Measurements from ENCODE around the gene PARN. TPM values are rescaled to one million over a fixed set of nuclear protein-coding genes. Genes with fewer than 3 reads are reported as not detected.
A peak's percentile ranks its signal among the peaks of the same experiment; 100 is the strongest.

PARN gene
- total RNA-seq, 3 donors from 2014 or later (not counting 1 experiment from before 2014, with no cell fraction given): 44.3 to 57.4 (median 45.1) TPM

DNA sequence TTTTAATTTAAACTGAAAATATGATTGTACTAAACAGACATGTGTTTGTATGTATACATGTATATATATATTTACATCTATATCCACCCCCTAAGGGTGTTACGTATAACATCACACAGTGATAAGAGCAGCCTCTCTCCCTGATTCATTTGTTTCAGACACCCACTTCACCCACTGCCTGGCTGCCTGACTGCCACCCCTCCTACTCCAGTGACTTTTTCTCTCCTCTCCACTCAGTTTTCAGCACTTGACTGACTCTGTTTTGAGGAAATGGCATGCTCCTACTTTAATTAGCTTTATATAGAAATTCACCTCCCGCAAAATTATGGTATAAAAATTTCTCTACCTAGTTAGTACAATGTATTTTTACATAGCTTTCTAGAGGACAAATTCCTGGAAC is 22.7 kb upstream of the PARN start:
- Histone ChIP-seq H3K9me3 (ENCODE audit: control insufficient read depth, insufficient read depth, low read length) (no peaks in the 10 kb centered on the region), H3K36me3 (ENCODE audit: control insufficient read depth, insufficient read depth, low read length) (peaks cover 62% of the 10 kb centered on the region), H3K27ac (ENCODE audit: low read length) (no peak overlapping the region), H3K4me1 (ENCODE audit: control insufficient read depth, insufficient read depth, low read length) (no peaks in the 10 kb centered on the region), H3K4me3 (ENCODE audit: low read length) (no peak overlapping the region), H3K27me3 (ENCODE audit: control insufficient read depth, insufficient read depth, low read length) (no peaks in the 10 kb centered on the region)
- TF ChIP-seq, protein P1, sequence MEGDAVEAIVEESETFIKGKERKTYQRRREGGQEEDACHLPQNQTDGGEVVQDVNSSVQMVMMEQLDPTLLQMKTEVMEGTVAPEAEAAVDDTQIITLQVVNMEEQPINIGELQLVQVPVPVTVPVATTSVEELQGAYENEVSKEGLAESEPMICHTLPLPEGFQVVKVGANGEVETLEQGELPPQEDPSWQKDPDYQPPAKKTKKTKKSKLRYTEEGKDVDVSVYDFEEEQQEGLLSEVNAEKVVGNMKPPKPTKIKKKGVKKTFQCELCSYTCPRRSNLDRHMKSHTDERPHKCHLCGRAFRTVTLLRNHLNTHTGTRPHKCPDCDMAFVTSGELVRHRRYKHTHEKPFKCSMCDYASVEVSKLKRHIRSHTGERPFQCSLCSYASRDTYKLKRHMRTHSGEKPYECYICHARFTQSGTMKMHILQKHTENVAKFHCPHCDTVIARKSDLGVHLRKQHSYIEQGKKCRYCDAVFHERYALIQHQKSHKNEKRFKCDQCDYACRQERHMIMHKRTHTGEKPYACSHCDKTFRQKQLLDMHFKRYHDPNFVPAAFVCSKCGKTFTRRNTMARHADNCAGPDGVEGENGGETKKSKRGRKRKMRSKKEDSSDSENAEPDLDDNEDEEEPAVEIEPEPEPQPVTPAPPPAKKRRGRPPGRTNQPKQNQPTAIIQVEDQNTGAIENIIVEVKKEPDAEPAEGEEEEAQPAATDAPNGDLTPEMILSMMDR (IDR thresholded peaks at IDR 0.05): no peak
- H3K9me3 Mint-ChIP-seq: no peaks in the 10 kb centered on the region
- H3K27me3 Mint-ChIP-seq (ENCODE audit: low read depth in 2 of 2): no peaks in the 10 kb centered on the region
- H3K4me1 Mint-ChIP-seq: no peaks in the 10 kb centered on the region
- H3K4me3 Mint-ChIP-seq: no peak overlapping the region
- H3K27ac Mint-ChIP-seq: peak overlapping the region; percentile 27 to 74
- H3K36me3 Mint-ChIP-seq: peaks cover 9% of the 10 kb centered on the region
- DNase-seq (no peak), ATAC-seq (no peak)
- WGBS (ENCODE audit: insufficient coverage): 100% methylated on average over 1 of the region's 2 CpGs
- intact Hi-C loops (cut with micrococcal nuclease): no loop called here

DNA sequence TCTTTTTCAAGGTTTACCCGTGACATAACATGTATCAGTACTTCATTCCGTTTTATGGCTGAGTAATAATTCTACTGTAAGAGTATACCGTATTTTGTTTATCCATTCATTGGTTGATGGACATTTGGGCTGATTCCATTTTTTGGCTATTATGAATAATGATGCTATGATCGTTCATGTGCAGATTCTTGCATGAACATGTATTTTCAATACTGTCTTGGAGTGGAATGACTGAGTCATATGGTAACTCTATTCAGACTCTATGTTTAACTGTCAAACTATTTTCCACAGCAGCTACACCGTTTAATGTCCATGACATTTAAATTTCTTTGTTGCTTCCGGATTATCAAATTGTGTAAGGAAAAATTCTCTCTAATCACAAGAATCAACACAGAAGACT is 20.6 kb upstream of the PARN start:
- peaks cover 9% of the 10 kb centered on the region for H3K36me3 Mint-ChIP-seq
- intact Hi-C loops (cut with micrococcal nuclease): no loop called here

DNA sequence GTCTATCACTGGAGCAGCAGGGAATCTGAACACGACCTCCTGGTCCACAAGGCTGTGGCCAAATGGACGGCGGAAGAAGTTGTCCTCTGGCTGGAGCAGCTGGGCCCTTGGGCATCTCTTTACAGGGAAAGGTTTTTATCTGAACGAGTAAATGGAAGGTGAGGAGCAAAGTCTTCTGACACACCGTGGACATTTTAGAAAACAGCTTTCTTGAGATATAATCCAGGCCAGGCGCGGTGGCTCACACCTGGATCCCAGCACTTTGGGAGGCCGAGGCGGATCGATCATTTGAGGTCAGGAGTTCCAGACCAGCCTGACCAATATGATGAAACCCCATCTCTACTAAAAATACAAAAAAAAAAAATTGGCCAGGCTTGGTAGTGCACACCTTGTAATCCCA is 19.8 kb upstream of the PARN start:
- H3K4me3 ChIP-seq (ENCODE audit: low read length): no peak overlapping the region
- ATAC-seq (no peak), DNase-seq (no peak)
- H3K27ac Mint-ChIP-seq: peak overlapping the region in 1 of 2 donors; percentile 20
- 95% methylated on average over 10 of the region's 10 CpGs for WGBS (ENCODE audit: insufficient coverage)
- no peaks in the 10 kb centered on the region for H3K9me3 ChIP-seq (ENCODE audit: control insufficient read depth, insufficient read depth, low read length)
- peaks cover 64% of the 10 kb centered on the region for H3K36me3 ChIP-seq (ENCODE audit: control insufficient read depth, insufficient read depth, low read length)
- no peak overlapping the region for H3K27ac ChIP-seq (ENCODE audit: low read length)
- H3K27me3 ChIP-seq (ENCODE audit: control insufficient read depth, insufficient read depth, low read length): no peaks in the 10 kb centered on the region
- H3K36me3 Mint-ChIP-seq: peaks cover 9% of the 10 kb centered on the region
- H3K4me3 Mint-ChIP-seq: no peak overlapping the region
- TF ChIP-seq, protein P1 (IDR thresholded peaks at IDR 0.05): no peak
- intact Hi-C loops (cut with micrococcal nuclease): no loop called here
- H3K4me1 ChIP-seq (ENCODE audit: control insufficient read depth, insufficient read depth, low read length): no peaks in the 10 kb centered on the region
- no peaks in the 10 kb centered on the region for H3K4me1 Mint-ChIP-seq
- no peaks in the 10 kb centered on the region for H3K9me3 Mint-ChIP-seq
- H3K27me3 Mint-ChIP-seq (ENCODE audit: low read depth in 2 of 2): no peaks in the 10 kb centered on the region

More for the DNA sequence above, 20.6 kb upstream of the PARN start:
- Mint-ChIP-seq H3K4me3 (no peak overlapping the region), H3K9me3 (no peaks in the 10 kb centered on the region), H3K4me1 (no peaks in the 10 kb centered on the region), H3K27ac (peak overlapping the region; percentile 20 to 56), H3K27me3 (ENCODE audit: low read depth in 2 of 2) (no peaks in the 10 kb centered on the region)
- Histone ChIP-seq H3K9me3 (ENCODE audit: control insufficient read depth, insufficient read depth, low read length) (no peaks in the 10 kb centered on the region), H3K27ac (ENCODE audit: low read length) (no peak overlapping the region), H3K4me3 (ENCODE audit: low read length) (no peak overlapping the region), H3K27me3 (ENCODE audit: control insufficient read depth, insufficient read depth, low read length) (no peaks in the 10 kb centered on the region), H3K4me1 (ENCODE audit: control insufficient read depth, insufficient read depth, low read length) (no peaks in the 10 kb centered on the region), H3K36me3 (ENCODE audit: control insufficient read depth, insufficient read depth, low read length) (peaks cover 59% of the 10 kb centered on the region)
- ATAC-seq: no peak
- TF ChIP-seq, protein P1 (IDR thresholded peaks at IDR 0.05): no peak
- 93% methylated on average over 6 of the region's 6 CpGs for WGBS (ENCODE audit: insufficient coverage)
- no peak for DNase-seq

DNA sequence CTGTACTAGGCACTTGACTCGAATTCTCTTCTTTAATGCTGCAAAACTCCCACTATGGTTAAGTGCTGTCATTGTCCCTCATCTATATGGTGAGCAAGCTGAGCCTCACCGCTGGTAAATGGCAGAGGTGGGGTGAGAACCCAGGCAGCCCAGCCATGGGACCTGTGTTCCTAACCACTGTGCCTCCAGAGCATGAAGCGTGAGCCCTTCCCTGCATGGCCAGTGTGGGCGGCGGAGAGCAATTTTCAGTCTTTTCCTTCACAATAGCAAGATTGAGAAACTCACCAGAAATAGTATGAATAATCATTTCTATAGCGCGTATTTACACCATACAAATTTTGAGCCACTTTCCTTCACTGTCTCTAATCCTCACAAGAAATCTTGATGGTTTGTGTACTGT is 11.9 kb upstream of the PARN start:
- whole genome bisulfite sequencing (ENCODE audit: insufficient coverage): 94% methylated on average over 7 of the region's 7 CpGs
- H3K9me3 Mint-ChIP-seq: no peaks in the 10 kb centered on the region
- H3K4me3 Mint-ChIP-seq: no peak overlapping the region
- peaks cover 24 to 26% of the 10 kb centered on the region in 2 donors for H3K4me1 Mint-ChIP-seq
- H3K27me3 ChIP-seq (ENCODE audit: control insufficient read depth, insufficient read depth, low read length): no peaks in the 10 kb centered on the region
- peak overlapping the region; percentile 62 to 63 for H3K27ac Mint-ChIP-seq
- no peak for ATAC-seq
- no peaks in the 10 kb centered on the region for H3K4me1 ChIP-seq (ENCODE audit: control insufficient read depth, insufficient read depth, low read length)
- intact Hi-C loops (cut with micrococcal nuclease): no loop called here
- DNase-seq: no peak
- no peaks in the 10 kb centered on the region for H3K27me3 Mint-ChIP-seq (ENCODE audit: low read depth in 2 of 2)
- peaks cover 32% of the 10 kb centered on the region for H3K36me3 ChIP-seq (ENCODE audit: control insufficient read depth, insufficient read depth, low read length)
- no peak overlapping the region for H3K4me3 ChIP-seq (ENCODE audit: low read length)
- H3K36me3 Mint-ChIP-seq: no peaks in the 10 kb centered on the region
- H3K9me3 ChIP-seq (ENCODE audit: control insufficient read depth, insufficient read depth, low read length): no peaks in the 10 kb centered on the region
- TF ChIP-seq, protein P1 (IDR thresholded peaks at IDR 0.05): no peak
- no peak overlapping the region for H3K27ac ChIP-seq (ENCODE audit: low read length)

All from natural killer cell (primary cell).